IPS-18a (cell line): Measurements from ENCODE around the gene IL1R1.

Source experiments
- H3K27ac ChIP-seq: one replicate; pipeline ENCODE4 v1.5.1; 2013; ENCODE audit warnings: low read length
- H3K27me3 ChIP-seq: one replicate; pipeline ENCODE4 v1.6.1; 2013; ENCODE audit warnings: mild to moderate bottlenecking, low read length; ENCODE audit not compliant: control insufficient read depth, insufficient read depth
- H3K36me3 ChIP-seq: one replicate; pipeline ENCODE4 v1.6.1; 2013; ENCODE audit warnings: low read depth, low read length; ENCODE audit not compliant: control insufficient read depth
- H3K4me1 ChIP-seq: one replicate; pipeline ENCODE4 v1.6.1; 2013; ENCODE audit warnings: low read depth, low read length; ENCODE audit not compliant: control insufficient read depth
- H3K4me3 ChIP-seq: one replicate; pipeline ENCODE4 v1.5.1; 2013; ENCODE audit warnings: low read length
- H3K9ac ChIP-seq: one replicate; pipeline ENCODE4 v1.6.1; 2013; ENCODE audit warnings: mild to moderate bottlenecking, low read length, moderate library complexity
- H3K9me3 ChIP-seq: one replicate; pipeline ENCODE4 v1.6.1; 2013; ENCODE audit warnings: low read depth, low read length; ENCODE audit not compliant: control insufficient read depth

Gene IL1R1

DNA sequence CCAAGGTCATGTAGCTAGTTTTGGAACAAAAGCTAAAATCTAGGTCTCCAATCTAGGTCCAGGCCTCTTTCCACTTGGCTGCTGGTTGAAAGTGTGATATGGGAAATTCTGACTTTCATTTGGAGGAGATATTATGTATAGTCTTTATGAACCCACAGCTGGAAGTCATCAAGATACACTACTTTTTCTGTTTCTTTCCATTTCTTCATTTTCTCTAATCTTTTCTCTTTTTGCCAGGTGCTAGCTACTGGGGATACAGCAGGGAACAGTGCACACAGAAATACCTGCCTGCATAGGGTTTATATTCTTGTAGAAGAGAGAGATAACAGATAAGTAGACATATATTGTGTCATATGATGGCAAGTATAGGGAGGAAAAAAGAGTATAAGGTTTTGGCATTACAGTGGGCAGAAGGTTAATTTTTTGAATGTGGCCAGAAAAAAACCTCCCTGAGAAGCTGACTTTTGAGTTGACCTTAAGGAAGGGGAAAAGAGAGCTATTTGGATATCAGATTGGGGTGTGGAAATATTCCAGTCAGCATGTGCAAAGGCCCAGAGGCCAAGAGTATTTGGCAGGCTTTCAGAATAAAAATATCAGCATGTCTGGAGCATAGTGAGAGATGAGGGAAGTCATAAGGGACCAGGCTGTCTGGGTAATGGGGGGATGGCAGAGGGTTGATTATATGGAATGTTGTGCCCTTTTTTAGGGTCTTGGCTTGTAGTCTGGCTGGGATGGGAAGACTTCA is 15.6 kb downstream of the IL1R1 start:
- Histone ChIP-seq H3K27ac (no peak overlapping the region), H3K4me1 (no peaks in the 10 kb centered on the region), H3K4me3 (no peak overlapping the region), H3K9ac (no peak overlapping the region), H3K27me3 (no peaks in the 10 kb centered on the region), H3K36me3 (no peaks in the 10 kb centered on the region), H3K9me3 (no peaks in the 10 kb centered on the region)

DNA sequence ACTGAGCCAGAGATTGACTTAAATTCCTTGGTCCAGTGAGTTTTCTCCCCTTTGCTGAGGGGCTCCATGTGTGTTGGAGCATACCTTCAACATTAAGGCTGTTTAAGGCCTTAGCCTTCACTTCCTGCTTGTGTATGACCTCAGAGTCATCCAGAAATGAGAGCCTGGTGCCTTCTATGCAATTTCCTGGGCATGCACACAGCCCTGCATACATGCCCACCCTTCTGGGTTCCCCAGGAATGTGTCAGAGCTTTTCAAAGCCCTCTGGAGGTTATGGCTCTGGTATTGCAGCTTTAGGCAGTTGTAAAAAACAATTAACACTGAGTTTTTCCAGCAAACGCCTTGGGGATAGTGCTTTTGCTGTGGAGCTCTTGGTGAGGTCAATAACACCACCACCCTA is 16.7 kb downstream of the IL1R1 start:
- H3K36me3 ChIP-seq, result no peaks in the 10 kb centered on the region
- H3K9ac ChIP-seq, result no peak overlapping the region
- H3K4me1 ChIP-seq, result no peaks in the 10 kb centered on the region
- no peaks in the 10 kb centered on the region for H3K9me3 ChIP-seq
- H3K4me3 ChIP-seq, result no peak overlapping the region
- no peak overlapping the region for H3K27ac ChIP-seq
- no peaks in the 10 kb centered on the region for H3K27me3 ChIP-seq

- Histone ChIP-seq H3K27me3 (no peaks in the 10 kb centered on the region), H3K27ac (no peak overlapping the region), H3K4me1 (no peaks in the 10 kb centered on the region), H3K9ac (no peak overlapping the region), H3K4me3 (no peak overlapping the region), H3K36me3 (no peaks in the 10 kb centered on the region), H3K9me3 (no peaks in the 10 kb centered on the region)
Observed at GRCh38 chr2:102166189-102166845, 23.8 kb downstream of the IL1R1 start.

DNA sequence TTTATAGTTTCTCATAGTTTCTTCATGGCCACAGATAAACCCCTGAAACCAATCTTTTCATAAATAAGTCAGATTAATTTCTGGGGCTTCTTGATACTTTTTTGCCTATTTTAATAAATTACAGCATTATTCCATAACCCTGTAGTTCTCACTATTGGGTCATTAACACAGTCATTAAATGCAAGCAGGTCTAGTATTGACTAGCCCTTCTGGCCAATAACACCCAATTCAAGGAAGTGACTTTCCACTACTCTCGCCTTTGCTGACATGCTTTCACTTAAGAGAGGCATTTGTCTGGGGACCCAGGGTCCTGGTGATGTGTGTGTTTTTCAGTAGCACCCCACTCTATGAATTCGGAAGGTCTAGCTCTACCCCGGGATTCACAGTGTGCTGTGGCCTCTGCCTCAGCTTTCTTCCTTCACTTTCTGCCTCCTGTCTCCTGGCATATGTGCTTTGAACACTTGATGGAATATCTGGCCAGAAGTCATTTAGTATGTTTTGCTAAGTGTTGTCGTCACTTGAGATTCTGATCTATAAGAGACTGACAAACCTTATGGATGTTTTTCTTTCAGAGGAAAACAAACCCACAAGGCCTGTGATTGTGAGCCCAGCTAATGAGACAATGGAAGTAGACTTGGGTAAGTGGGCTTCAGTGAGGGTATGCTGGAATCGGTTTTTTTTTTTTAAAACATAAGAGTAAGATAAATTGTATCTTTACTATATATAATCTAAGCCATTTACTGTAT is 25.7 kb downstream of the IL1R1 start:
- Histone ChIP-seq H3K9me3 (no peaks in the 10 kb centered on the region), H3K27me3 (no peaks in the 10 kb centered on the region), H3K9ac (no peak overlapping the region), H3K4me1 (no peaks in the 10 kb centered on the region), H3K4me3 (no peak overlapping the region), H3K27ac (no peak overlapping the region), H3K36me3 (no peaks in the 10 kb centered on the region)

- Histone ChIP-seq H3K4me1 (no peaks in the 10 kb centered on the region), H3K27ac (no peak overlapping the region), H3K9ac (no peak overlapping the region), H3K4me3 (no peak overlapping the region), H3K9me3 (no peaks in the 10 kb centered on the region), H3K27me3 (no peaks in the 10 kb centered on the region), H3K36me3 (no peaks in the 10 kb centered on the region)
Observed at GRCh38 chr2:102171946-102172345, 29.4 kb downstream of the IL1R1 start.

DNA sequence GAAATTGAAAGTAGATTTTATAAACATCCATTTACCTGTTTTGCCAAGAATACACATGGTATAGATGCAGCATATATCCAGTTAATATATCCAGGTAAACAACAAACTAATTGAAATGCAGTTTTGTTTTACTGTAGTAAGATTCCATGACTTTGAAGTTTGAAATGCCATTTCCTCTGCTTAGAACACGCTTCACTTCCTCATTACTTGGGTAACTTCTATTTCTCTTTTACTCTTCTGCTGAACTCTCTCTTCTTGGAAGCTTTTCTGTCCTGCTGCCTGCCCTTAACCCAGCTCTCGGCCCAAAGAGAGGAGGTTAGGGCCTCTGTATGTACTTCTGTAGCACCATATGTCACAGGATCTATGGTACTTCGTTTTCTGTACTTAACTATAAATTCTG is 30.2 kb downstream of the IL1R1 start:
- Histone ChIP-seq H3K4me3 (no peak overlapping the region), H3K4me1 (no peaks in the 10 kb centered on the region), H3K9ac (no peak overlapping the region), H3K9me3 (no peaks in the 10 kb centered on the region), H3K27me3 (no peaks in the 10 kb centered on the region), H3K27ac (no peak overlapping the region), H3K36me3 (no peaks in the 10 kb centered on the region)

DNA sequence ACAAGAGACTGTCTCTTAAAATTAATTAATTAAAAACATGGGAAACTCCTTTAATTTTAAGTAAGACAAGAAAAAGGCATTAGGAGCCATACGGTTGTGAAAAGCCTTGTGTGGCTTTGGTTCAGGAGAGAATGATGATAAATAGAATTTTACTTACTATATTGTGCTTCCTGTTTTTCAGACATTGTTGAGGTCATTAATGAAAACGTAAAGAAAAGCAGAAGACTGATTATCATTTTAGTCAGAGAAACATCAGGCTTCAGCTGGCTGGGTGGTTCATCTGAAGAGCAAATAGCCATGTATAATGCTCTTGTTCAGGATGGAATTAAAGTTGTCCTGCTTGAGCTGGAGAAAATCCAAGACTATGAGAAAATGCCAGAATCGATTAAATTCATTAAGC is 33.6 kb downstream of the IL1R1 start:
- Histone ChIP-seq H3K9ac (no peak overlapping the region), H3K36me3 (no peaks in the 10 kb centered on the region), H3K27ac (no peak overlapping the region), H3K4me3 (no peak overlapping the region), H3K4me1 (no peaks in the 10 kb centered on the region), H3K9me3 (no peaks in the 10 kb centered on the region), H3K27me3 (no peaks in the 10 kb centered on the region)

GRCh38 chr2:102177814-102178478 is 35.4 kb downstream of the IL1R1 start:
- H3K9me3 ChIP-seq, result no peaks in the 10 kb centered on the region
- no peaks in the 10 kb centered on the region for H3K36me3 ChIP-seq
- no peaks in the 10 kb centered on the region for H3K27me3 ChIP-seq
- no peaks in the 10 kb centered on the region for H3K4me1 ChIP-seq
- no peak overlapping the region for H3K9ac ChIP-seq
- no peak overlapping the region for H3K4me3 ChIP-seq
- H3K27ac ChIP-seq, result no peak overlapping the region

DNA sequence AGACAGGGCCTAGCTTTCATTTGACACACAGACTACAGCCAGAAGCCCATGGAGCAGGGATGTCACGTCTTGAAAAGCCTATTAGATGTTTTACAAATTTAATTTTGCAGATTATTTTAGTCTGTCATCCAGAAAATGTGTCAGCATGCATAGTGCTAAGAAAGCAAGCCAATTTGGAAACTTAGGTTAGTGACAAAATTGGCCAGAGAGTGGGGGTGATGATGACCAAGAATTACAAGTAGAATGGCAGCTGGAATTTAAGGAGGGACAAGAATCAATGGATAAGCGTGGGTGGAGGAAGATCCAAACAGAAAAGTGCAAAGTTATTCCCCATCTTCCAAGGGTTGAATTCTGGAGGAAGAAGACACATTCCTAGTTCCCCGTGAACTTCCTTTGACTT is 36.5 kb downstream of the IL1R1 start:
- H3K36me3 ChIP-seq, result no peaks in the 10 kb centered on the region
- no peaks in the 10 kb centered on the region for H3K4me1 ChIP-seq
- no peaks in the 10 kb centered on the region for H3K27me3 ChIP-seq
- H3K9me3 ChIP-seq, result no peaks in the 10 kb centered on the region
- H3K4me3 ChIP-seq, result no peak overlapping the region
- no peak overlapping the region for H3K27ac ChIP-seq
- H3K9ac ChIP-seq, result no peak overlapping the region

GRCh38 chr2:102179788-102180686 is 37.5 kb downstream of the IL1R1 start:
- no peak overlapping the region for H3K9ac ChIP-seq
- H3K27me3 ChIP-seq, result no peaks in the 10 kb centered on the region
- no peak overlapping the region for H3K4me3 ChIP-seq
- no peaks in the 10 kb centered on the region for H3K4me1 ChIP-seq
- H3K27ac ChIP-seq, result no peak overlapping the region
- no peaks in the 10 kb centered on the region for H3K36me3 ChIP-seq
- no peaks in the 10 kb centered on the region for H3K9me3 ChIP-seq

GRCh38 chr2:102180687-102180999 is 38.1 kb downstream of the IL1R1 start:
- Histone ChIP-seq H3K27ac (no peak overlapping the region), H3K4me3 (no peak overlapping the region), H3K9me3 (no peaks in the 10 kb centered on the region), H3K9ac (no peak overlapping the region), H3K4me1 (no peaks in the 10 kb centered on the region), H3K27me3 (no peaks in the 10 kb centered on the region), H3K36me3 (no peaks in the 10 kb centered on the region)
